WTC11 (cell line): ENCODE measurements around the gene XPO6. TPM values are rescaled to one million over a fixed set of nuclear protein-coding genes. Genes with fewer than 3 reads are reported as not detected.

ENCODE experiments used
- ATAC-seq: fragments of 200-7000 bp; cut with Tn5 transposase; 2 replicates; pipeline ENCODE4 v1.10.0; 2021; ENCODE audit warnings: mild to moderate bottlenecking, moderate library complexity
- CTCF ChIA-PET: fragments of 300-600 bp; sonication (Branson Sonifier 250); formaldehyde crosslinking; loops from one replicate; lab custom pipeline; 2021; ENCODE audit warnings: antibody characterized with exemption; lab: Charles Lee
- POLR2A ChIA-PET: fragments of 350-600 bp; sonication (Branson Sonifier 250); formaldehyde crosslinking; loops from one replicate; lab custom pipeline; 2021; ENCODE audit warnings: antibody characterized with exemption; lab: Charles Lee
- DNase-seq: peaks from one replicate; pipeline ENCODE4 v3.0.0; 2021; ENCODE audit warnings: low spot score
- H3K27ac Mint-ChIP-seq: 2 replicates; pipeline ENCODE4 v1.8.0; 2021; ENCODE audit warnings: mixed read lengths
- H3K27me3 Mint-ChIP-seq: 2 replicates; pipeline ENCODE4 v1.8.0; 2021; ENCODE audit warnings: low read depth, mild to moderate bottlenecking, moderate library complexity, mixed read lengths
- H3K36me3 Mint-ChIP-seq: 2 replicates; pipeline ENCODE4 v1.8.0; 2021; ENCODE audit warnings: mixed read lengths
- H3K4me1 Mint-ChIP-seq: 2 replicates; pipeline ENCODE4 v1.8.0; 2022; ENCODE audit warnings: mixed read lengths
- H3K4me3 Mint-ChIP-seq: 2 replicates; pipeline ENCODE4 v1.8.0; 2021; ENCODE audit warnings: mild to moderate bottlenecking, moderate library complexity, mixed read lengths
- H3K9me3 Mint-ChIP-seq: 2 replicates; pipeline ENCODE4 v1.8.0; 2021; ENCODE audit warnings: mixed read lengths
- AR ChIP-seq: fragments of 250-450 bp; sonication (Bioruptor Pico); IDR thresholded peaks from 2 replicates; pipeline ENCODE4 v1.9.0; 2021; ENCODE audit warnings: mild to moderate bottlenecking
- ATF1 ChIP-seq: sonication (generic); formaldehyde crosslinking; IDR thresholded peaks from 2 replicates; pipeline ENCODE4 v1.8.1; 2023; ENCODE audit warnings: mild to moderate bottlenecking, moderate library complexity, missing genetic modification reagents
- CREM ChIP-seq: sonication (generic); formaldehyde crosslinking; IDR thresholded peaks from 2 replicates; pipeline ENCODE4 v1.8.1; 2022; ENCODE audit warnings: mild to moderate bottlenecking, missing genetic modification reagents, moderate library complexity
- E2F1 ChIP-seq: sonication (generic); formaldehyde crosslinking; IDR thresholded peaks from 2 replicates; pipeline ENCODE4 v1.8.0; 2022; ENCODE audit warnings: mild to moderate bottlenecking, missing genetic modification reagents
- ERG ChIP-seq: fragments of 250-450 bp; sonication (Bioruptor Pico); IDR thresholded peaks from 2 replicates; pipeline ENCODE4 v1.8.0; 2021; ENCODE audit warnings: mild to moderate bottlenecking
- FOXK1 ChIP-seq: sonication (generic); formaldehyde crosslinking; IDR thresholded peaks from 2 replicates; pipeline ENCODE4 v1.8.0; 2022; ENCODE audit warnings: mild to moderate bottlenecking, moderate library complexity, missing genetic modification reagents
- JAZF1 ChIP-seq: fragments of 250-450 bp; sonication (Bioruptor Pico); IDR thresholded peaks from 2 replicates; pipeline ENCODE4 v1.9.0; 2021; ENCODE audit warnings: moderate library complexity, mild to moderate bottlenecking, inconsistent platforms
- KAT7 ChIP-seq: sonication (generic); formaldehyde crosslinking; IDR thresholded peaks from 2 replicates; pipeline ENCODE4 v1.8.1; 2023; ENCODE audit warnings: missing genetic modification reagents, mild to moderate bottlenecking, borderline replicate concordance
- NFE2L1 ChIP-seq: sonication (generic); formaldehyde crosslinking; IDR thresholded peaks from 2 replicates; pipeline ENCODE4 v1.8.1; 2023; ENCODE audit warnings: missing genetic modification reagents
- ZNF281 ChIP-seq: sonication (generic); formaldehyde crosslinking; IDR thresholded peaks from 2 replicates; pipeline ENCODE4 v1.8.0; 2023; ENCODE audit warnings: mild to moderate bottlenecking, missing genetic modification reagents
- total RNA-seq: library from RNA; stranded (reverse); gene quantifications from 3 replicates; pipeline ENCODE4 v1.2.3, GENCODE V29; 2021
- TF ChIP-seq, protein P1 (sequence below): sonication (generic); formaldehyde crosslinking; IDR thresholded peaks from 2 replicates; pipeline ENCODE4 v1.8.1; 2023; ENCODE audit warnings: mild to moderate bottlenecking, missing genetic modification reagents, borderline replicate concordance
- TF ChIP-seq, protein P2 (sequence below): sonication (generic); formaldehyde crosslinking; IDR thresholded peaks from 2 replicates; pipeline ENCODE4 v1.8.1; 2022; ENCODE audit warnings: mild to moderate bottlenecking, moderate library complexity, missing genetic modification reagents
- TF ChIP-seq, protein P3 (sequence below): sonication (generic); formaldehyde crosslinking; IDR thresholded peaks from 2 replicates; pipeline ENCODE4 v1.8.0; 2023; ENCODE audit warnings: missing genetic modification reagents

The XPO6 gene
- total RNA-seq, 1 experiment from 2014 or later = 160 TPM

DNA sequence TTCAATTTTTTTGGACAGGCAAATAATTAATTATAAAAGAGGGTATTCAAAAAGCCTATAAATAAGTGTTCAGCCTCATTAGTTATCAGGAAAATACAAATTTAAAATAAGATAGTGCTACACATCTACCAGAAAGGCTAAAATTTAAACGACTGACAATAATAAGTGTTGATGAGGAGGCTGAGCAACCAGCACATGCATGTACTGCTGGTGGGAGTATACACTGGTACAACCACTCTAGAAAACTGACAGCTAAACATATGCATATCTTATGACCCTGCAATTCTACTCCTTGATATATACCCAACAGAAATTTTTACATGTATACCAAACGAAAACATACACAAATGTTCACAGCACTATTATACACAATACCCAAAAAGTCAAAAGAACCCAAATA lies 27.1 kb downstream of the XPO6 start (continued):
- TF ChIP-seq, protein P1, sequence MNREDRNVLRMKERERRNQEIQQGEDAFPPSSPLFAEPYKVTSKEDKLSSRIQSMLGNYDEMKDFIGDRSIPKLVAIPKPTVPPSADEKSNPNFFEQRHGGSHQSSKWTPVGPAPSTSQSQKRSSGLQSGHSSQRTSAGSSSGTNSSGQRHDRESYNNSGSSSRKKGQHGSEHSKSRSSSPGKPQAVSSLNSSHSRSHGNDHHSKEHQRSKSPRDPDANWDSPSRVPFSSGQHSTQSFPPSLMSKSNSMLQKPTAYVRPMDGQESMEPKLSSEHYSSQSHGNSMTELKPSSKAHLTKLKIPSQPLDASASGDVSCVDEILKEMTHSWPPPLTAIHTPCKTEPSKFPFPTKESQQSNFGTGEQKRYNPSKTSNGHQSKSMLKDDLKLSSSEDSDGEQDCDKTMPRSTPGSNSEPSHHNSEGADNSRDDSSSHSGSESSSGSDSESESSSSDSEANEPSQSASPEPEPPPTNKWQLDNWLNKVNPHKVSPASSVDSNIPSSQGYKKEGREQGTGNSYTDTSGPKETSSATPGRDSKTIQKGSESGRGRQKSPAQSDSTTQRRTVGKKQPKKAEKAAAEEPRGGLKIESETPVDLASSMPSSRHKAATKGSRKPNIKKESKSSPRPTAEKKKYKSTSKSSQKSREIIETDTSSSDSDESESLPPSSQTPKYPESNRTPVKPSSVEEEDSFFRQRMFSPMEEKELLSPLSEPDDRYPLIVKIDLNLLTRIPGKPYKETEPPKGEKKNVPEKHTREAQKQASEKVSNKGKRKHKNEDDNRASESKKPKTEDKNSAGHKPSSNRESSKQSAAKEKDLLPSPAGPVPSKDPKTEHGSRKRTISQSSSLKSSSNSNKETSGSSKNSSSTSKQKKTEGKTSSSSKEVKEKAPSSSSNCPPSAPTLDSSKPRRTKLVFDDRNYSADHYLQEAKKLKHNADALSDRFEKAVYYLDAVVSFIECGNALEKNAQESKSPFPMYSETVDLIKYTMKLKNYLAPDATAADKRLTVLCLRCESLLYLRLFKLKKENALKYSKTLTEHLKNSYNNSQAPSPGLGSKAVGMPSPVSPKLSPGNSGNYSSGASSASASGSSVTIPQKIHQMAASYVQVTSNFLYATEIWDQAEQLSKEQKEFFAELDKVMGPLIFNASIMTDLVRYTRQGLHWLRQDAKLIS (CRISPR knock-in tag) = no peak
- TF ChIP-seq, protein P2, sequence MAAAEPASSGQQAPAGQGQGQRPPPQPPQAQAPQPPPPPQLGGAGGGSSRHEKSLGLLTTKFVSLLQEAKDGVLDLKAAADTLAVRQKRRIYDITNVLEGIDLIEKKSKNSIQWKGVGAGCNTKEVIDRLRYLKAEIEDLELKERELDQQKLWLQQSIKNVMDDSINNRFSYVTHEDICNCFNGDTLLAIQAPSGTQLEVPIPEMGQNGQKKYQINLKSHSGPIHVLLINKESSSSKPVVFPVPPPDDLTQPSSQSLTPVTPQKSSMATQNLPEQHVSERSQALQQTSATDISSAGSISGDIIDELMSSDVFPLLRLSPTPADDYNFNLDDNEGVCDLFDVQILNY (CRISPR knock-in tag) = no peak
- TF ChIP-seq, protein P3, sequence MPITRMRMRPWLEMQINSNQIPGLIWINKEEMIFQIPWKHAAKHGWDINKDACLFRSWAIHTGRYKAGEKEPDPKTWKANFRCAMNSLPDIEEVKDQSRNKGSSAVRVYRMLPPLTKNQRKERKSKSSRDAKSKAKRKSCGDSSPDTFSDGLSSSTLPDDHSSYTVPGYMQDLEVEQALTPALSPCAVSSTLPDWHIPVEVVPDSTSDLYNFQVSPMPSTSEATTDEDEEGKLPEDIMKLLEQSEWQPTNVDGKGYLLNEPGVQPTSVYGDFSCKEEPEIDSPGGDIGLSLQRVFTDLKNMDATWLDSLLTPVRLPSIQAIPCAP (CRISPR knock-in tag) = no peak
- no peak for TF ChIP-seq FOXK1 (CRISPR knock-in tag)
- TF ChIP-seq ZNF281 (CRISPR knock-in tag) = no peak
- no peak for TF ChIP-seq KAT7
- TF ChIP-seq ERG (CRISPR knock-in tag) = no peak

DNA sequence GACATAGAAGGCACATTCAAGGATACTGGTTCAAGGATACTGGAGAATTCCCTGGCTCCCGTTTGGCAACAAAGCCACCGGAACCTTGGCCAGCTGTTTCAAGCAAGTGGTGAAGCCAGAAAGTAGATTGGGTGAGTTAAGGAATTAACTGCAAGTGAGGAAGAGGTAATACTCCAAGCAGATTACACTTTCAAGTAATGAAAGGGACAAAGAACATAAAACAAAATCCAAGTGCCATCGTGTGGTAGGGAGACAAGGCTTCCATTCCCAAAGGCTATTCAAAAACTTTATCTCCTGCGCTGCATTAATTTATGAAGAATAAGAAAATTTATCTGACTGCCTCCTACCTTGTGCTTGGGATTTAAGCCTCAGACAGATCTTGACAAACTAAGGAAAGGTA lies 27.8 kb downstream of the XPO6 start:
- ChIA-PET POLR2A (interaction anchor here (0.6 kb wide), 3 partner anchors 20 to 340 kb away, joined by 4 to 7 read pairs (median 4); no protein-coding TSS in a partner anchor), CTCF (interaction anchor here (0.6 to 1.1 kb wide), 2 partner anchors 34 to 1194 kb away, joined by 3 read pairs; no protein-coding TSS in a partner anchor)
- H3K9me3 Mint-ChIP-seq = peaks cover 5% of the 10 kb centered on the region
- no peak for DNase-seq
- peaks cover 24% of the 10 kb centered on the region for H3K4me1 Mint-ChIP-seq
- ATAC-seq = no peak
- H3K36me3 Mint-ChIP-seq = peaks cover 24% of the 10 kb centered on the region
- peak overlapping the region; percentile 32 for H3K27ac Mint-ChIP-seq
- no peak overlapping the region for H3K4me3 Mint-ChIP-seq
- H3K27me3 Mint-ChIP-seq = no peaks in the 10 kb centered on the region
- no peak for TF ChIP-seq CREM (CRISPR knock-in tag)
- no peak for TF ChIP-seq NFE2L1 (CRISPR knock-in tag)
- TF ChIP-seq JAZF1 = no peak

DNA sequence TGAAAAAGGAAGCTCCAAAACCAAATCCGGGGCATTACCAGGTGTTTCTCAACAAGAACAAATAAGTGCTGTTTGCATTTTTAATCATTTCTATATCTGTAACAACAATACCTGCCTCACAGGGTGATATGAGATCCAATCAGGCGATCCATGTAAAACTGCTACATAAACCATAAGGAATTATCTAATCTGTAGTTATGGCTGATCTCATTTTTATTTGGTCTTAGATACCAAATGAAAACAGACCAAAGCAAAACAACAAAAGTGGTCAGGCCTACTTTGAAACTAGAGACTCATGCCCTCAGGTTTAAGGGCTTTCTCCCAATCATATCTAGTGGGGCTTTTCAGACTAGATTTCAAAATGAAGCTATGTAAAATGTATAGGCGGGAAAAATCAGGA lies 28.3 kb downstream of the XPO6 start:
- Mint-ChIP-seq H3K4me3 (no peak overlapping the region), H3K36me3 (peaks cover 24% of the 10 kb centered on the region), H3K27me3 (no peaks in the 10 kb centered on the region), H3K4me1 (peaks cover 24% of the 10 kb centered on the region), H3K27ac (peak overlapping the region; percentile 32; the same call in 1 of the 2 replicates), H3K9me3 (peaks cover 5% of the 10 kb centered on the region)
- ChIA-PET POLR2A (interaction anchor here (0.6 kb wide), 3 partner anchors 19 to 339 kb away, joined by 4 to 7 read pairs (median 4); no protein-coding TSS in a partner anchor), CTCF (interaction anchor here (0.6 kb wide), 1 partner anchor 1194 kb away, joined by 3 read pairs; no protein-coding TSS in a partner anchor)
- ATAC-seq = no peak
- DNase-seq = no peak
- TF ChIP-seq, protein P1 (CRISPR knock-in tag) = no peak
- no peak for TF ChIP-seq E2F1 (CRISPR knock-in tag)
- no peak for TF ChIP-seq ATF1 (CRISPR knock-in tag)
- TF ChIP-seq AR = no peak
